Stimulated activated naive B cell treated with anti-CD40 and anti-IgM and Interleukin-4, amounts not matched to agents 10 μg/mL and 1 μg/mL and 100 μg/mL, for 72 hours (primary cell): Measurements from ENCODE around the gene ANKRD61.
A peak's percentile ranks its signal among the peaks of the same experiment; 100 is the strongest.
"Not testable (repeated sequence)": the region's sequence is repeated elsewhere in the genome, so short reads cannot be mapped to it uniquely, and the experiment has no call there.

ENCODE experiments used
- ATAC-seq, 2 donors: fragments of 150-1000 bp; cut with Tn5 transposase; replicated peaks; 2 replicates each; pipeline ENCODE4 v1.10.0; 2021; ENCODE audit warnings: moderate library complexity in 1 of 2
- DNase-seq: peaks from one replicate; pipeline ENCODE4 v3.0.0; 2021
- H3K27ac Mint-ChIP-seq: one replicate; pipeline ENCODE4 v1.8.0; 2022; ENCODE audit warnings: mild to moderate bottlenecking, mixed read lengths
- H3K27me3 Mint-ChIP-seq, 2 donors: one replicate each; pipeline ENCODE4 v1.8.0; 2022; ENCODE audit warnings: mixed read lengths in 2 of 2
- H3K36me3 Mint-ChIP-seq, 2 donors: one replicate each; pipeline ENCODE4 v1.8.0; 2022; ENCODE audit warnings: mixed read lengths in 2 of 2, mild to moderate bottlenecking in 1 of 2
- H3K4me1 Mint-ChIP-seq, 2 donors: one replicate each; pipeline ENCODE4 v1.8.0; 2022; ENCODE audit warnings: mixed read lengths in 2 of 2, mild to moderate bottlenecking in 1 of 2
- H3K4me3 Mint-ChIP-seq, 2 donors: one replicate each; pipeline ENCODE4 v1.8.0; 2022; ENCODE audit warnings: mild to moderate bottlenecking in 2 of 2, mixed read lengths in 2 of 2, moderate library complexity in 1 of 2
- H3K9me3 Mint-ChIP-seq, 2 donors: one replicate each; pipeline ENCODE4 v1.8.0; 2022; ENCODE audit warnings: mixed read lengths in 2 of 2, mild to moderate bottlenecking in 1 of 2

Gene ANKRD61

DNA sequence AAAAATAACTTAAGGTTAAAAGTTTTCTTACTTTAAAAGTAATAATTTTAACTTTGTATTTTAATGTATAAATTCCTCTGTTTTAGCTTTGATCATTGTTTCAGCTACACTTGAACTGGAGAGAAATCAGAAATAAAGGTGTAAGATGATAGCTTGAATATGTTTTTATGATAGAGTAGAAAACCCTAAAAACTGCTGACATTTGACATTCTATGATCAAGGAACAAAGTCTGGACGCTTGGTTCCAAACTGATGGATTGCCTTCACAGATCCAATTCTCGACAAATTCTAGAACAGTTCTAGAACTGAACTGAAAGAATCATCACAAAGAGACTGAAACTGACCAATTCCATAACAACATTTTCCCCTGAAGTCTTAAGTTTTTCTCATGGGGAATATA lies at the start of gene ANKRD61:
Gene ANKRD61, plus strand, starts transcription at position 389 of the 400 bp plus-strand sequence. Its CDS starts 0 bp downstream, at position 389.
- Mint-ChIP-seq H3K4me1 (peaks cover 20 to 23% of the 10 kb centered on the region in 2 donors), H3K36me3 (peaks cover 54 to 64% of the 10 kb centered on the region in 2 donors), H3K27ac (peak within 1 kb of the TSS; percentile 57), H3K9me3 (no peaks in the 10 kb centered on the region), H3K4me3 (no peak within 1 kb of the TSS), H3K27me3 (no peaks in the 10 kb centered on the region)
- DNase-seq: no peak
- no peak for ATAC-seq

DNA sequence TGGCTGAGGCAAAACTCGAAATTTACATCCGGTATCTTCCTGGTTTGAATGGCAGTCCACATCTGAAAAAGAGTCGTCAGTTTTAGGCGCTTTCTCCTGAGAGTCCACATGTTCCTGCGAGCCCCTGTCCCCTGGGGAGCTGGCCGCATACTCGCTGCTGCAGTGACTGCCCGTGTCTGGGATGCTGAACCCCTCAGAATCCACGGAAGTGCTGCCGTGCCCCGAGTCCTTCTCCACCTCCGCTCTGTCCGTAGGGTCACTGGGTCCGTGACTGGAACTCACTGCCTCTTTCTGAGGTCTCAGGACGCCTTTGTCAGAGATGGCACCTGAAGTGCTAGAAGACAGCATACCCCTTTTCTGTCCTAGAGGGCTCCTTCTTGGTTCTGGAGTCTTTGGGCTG lies 44.1 kb upstream of the ANKRD61 start:
- H3K27me3 Mint-ChIP-seq, H3K4me1 Mint-ChIP-seq, H3K4me3 Mint-ChIP-seq, ATAC-seq, DNase-seq, H3K27ac Mint-ChIP-seq, H3K9me3 Mint-ChIP-seq: not testable (repeated sequence)
- peaks cover 14 to 18% of the 10 kb centered on the region in 2 donors for H3K36me3 Mint-ChIP-seq

DNA sequence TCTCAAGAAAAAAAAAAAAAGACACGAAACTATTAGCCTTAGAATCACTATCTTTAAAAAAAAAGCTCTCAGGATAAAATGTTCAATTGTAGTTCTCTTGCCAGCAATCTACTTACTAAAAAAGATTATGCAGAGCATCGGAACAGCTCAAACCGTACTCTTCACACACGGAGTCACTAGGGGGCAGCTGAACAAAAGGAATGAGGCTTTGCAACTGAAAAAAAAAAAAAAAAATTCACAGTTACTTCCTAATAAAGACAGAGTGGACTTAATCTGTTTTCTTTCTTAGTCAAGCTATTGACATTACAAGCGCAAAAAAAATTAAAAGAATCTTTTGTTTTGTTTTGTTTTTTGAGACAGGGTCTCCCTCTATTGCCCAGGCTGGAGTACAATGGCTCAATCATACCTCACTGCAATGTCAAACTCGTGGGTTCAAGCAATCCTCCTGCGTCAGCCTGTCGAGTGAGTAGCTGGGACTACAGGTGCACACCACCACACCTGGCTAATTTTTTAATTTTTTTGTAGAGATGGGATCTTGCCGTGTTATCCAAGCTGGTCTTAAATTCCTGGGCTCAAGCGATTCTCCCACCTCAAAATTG lies 33.9 kb upstream of the ANKRD61 start:
- Mint-ChIP-seq H3K27me3 (no peaks in the 10 kb centered on the region), H3K36me3 (peaks cover 22 to 23% of the 10 kb centered on the region in 2 donors), H3K4me3 (no peak overlapping the region), H3K27ac (no peak overlapping the region), H3K4me1 (no peaks in the 10 kb centered on the region), H3K9me3 (no peaks in the 10 kb centered on the region)
- ATAC-seq (peak; percentile 71 to 73), DNase-seq (peak; percentile 12)

GRCh38 chr7:6007386-6007785 lies 23.8 kb upstream of the ANKRD61 start:
- Mint-ChIP-seq H3K27me3 (no peaks in the 10 kb centered on the region), H3K36me3 (peaks cover 3 to 16% of the 10 kb centered on the region in 2 donors)

DNA sequence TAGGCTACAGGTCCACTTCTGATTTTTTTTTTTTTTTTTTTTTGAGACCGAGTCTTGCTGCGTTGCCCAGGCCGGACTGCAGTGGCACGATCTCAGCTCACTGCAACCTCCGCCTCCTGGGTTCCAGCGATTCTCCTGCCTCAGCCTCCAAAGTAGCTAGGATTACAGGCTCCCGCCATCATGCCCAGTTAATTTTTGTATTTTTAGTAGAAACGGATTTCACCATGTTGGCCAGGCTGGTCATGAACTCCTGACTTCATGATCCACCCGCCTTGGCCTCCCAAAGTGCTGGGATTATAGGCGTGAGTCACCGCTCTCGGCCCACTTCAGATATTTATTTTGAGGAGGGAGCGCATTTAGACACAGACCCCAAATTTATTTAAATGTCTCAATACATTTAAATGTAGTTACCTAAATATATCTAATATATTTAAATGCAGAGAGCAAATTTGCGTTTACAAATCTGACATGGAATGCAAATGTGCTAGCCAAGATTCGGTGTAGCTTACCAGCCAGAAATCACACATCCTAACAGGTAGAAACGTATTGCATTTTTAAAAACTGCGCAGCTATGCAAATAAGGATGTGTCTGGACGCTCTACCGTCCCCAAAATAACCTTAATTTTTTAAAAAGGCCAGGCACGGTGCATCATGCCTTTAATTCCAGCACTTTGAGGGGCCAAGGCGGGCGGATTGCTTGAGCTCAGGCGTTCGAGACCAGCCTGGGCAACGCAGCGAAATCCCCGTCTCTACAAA lies 23.2 kb upstream of the ANKRD61 start:
- Mint-ChIP-seq H3K36me3 (peaks cover 8 to 20% of the 10 kb centered on the region in 2 donors), H3K4me1 (peaks cover 22 to 32% of the 10 kb centered on the region in 2 donors), H3K4me3 (peak overlapping the region; percentile 84 to 95), H3K27ac (peak overlapping the region; percentile 47)
- DNase-seq, H3K27me3 Mint-ChIP-seq, H3K9me3 Mint-ChIP-seq, ATAC-seq: not testable (repeated sequence)

More at GRCh38 chr7:6007386-6007785, 23.8 kb upstream of the ANKRD61 start:
- Mint-ChIP-seq H3K4me1 (peaks cover 17 to 26% of the 10 kb centered on the region in 2 donors), H3K4me3 (peak overlapping the region; percentile 42 to 69), H3K27ac (peak overlapping the region; percentile 4), H3K9me3 (no peaks in the 10 kb centered on the region)
- DNase-seq (no peak), ATAC-seq (no peak)

DNA sequence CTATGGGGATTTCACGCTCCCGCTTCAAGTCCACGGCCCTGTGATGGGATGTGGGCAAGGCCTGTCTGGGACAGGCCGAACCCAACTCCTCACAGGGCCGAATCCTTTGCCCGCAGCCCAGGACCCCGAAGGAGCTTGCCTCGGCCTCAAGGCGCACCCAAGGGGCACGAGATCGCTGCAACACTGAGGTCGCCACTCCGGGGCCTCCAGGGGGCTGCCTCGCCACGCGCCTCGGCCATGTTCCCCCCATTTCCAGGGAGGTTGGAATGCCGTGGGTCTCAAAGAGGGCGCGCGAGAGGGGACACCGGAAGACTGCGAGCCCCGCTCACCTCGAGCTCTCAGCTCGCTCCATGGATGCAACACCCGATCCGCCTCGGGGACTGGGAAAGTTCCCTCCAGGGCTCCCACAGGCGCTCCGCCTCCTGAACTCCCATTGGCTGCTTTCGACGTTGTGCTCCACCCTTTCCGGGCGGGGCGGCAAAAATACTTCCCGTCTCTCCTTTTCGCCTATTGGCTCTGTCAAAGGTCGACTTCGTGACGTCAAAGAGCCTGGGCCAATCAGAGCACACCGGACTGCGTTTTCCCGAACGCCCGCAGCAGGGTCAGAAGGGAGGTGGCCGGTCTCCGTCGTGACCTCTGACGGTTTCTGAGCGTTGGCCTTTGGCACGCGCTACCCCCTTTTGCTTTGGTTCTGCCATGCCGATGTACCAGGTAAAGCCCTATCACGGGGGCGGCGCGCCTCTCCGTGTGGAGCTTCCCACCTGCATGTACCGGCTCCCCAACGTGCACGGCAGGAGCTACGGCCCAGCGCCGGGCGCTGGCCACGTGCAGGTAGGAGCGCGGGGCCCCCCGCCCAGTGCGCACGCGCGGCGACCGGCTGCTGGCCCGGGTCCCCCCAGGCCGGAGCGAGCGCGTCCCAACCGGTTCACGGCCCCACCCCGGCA lies 22.2 kb upstream of the ANKRD61 start, which contains the start of the genes AIMP2 and PMS2:
Gene AIMP2, plus strand, starts transcription at position 605 of the 944 bp plus-strand sequence. Its CDS starts 92 bp downstream, at position 697.
Gene PMS2, minus strand, starts transcription at position 382 of the 944 bp plus-strand sequence. Its CDS starts 30 bp downstream, at position 352.
- peak; percentile 96 for ATAC-seq
- Mint-ChIP-seq H3K4me1 (peaks cover 23 to 36% of the 10 kb centered on the region in 2 donors), H3K9me3 (no peaks in the 10 kb centered on the region), H3K27ac (peak within 1 kb of the TSS; percentile 97), H3K4me3 (peak within 1 kb of the TSS; percentile 84 to 95), H3K36me3 (peaks cover 8 to 21% of the 10 kb centered on the region in 2 donors), H3K27me3 (no peaks in the 10 kb centered on the region)
- DNase-seq: peak; percentile 97

- not testable (repeated sequence) for H3K9me3 Mint-ChIP-seq, DNase-seq, ATAC-seq, H3K27me3 Mint-ChIP-seq
- peak overlapping the region; percentile 97 for H3K27ac Mint-ChIP-seq
- peak overlapping the region; percentile 81 to 95 for H3K4me3 Mint-ChIP-seq
- H3K36me3 Mint-ChIP-seq: peaks cover 13 to 27% of the 10 kb centered on the region in 2 donors
- H3K4me1 Mint-ChIP-seq: peaks cover 23 to 36% of the 10 kb centered on the region in 2 donors
Measured at GRCh38 chr7:6010370-6010769, 20.8 kb upstream of the ANKRD61 start.

GRCh38 chr7:6011541-6011940 lies 19.6 kb upstream of the ANKRD61 start:
- Mint-ChIP-seq H3K27me3 (no peaks in the 10 kb centered on the region), H3K4me3 (no peak overlapping the region), H3K36me3 (peaks cover 16 to 30% of the 10 kb centered on the region in 2 donors), H3K4me1 (peaks cover 23 to 36% of the 10 kb centered on the region in 2 donors), H3K9me3 (no peaks in the 10 kb centered on the region), H3K27ac (no peak overlapping the region)
- no peak for DNase-seq
- no peak for ATAC-seq

- H3K27ac Mint-ChIP-seq: no peak overlapping the region
- no peaks in the 10 kb centered on the region for H3K27me3 Mint-ChIP-seq
- DNase-seq (no peak), ATAC-seq (no peak)
- peaks cover 18 to 32% of the 10 kb centered on the region in 2 donors for H3K4me1 Mint-ChIP-seq
- peaks cover 17 to 31% of the 10 kb centered on the region in 2 donors for H3K36me3 Mint-ChIP-seq
- H3K9me3 Mint-ChIP-seq: no peaks in the 10 kb centered on the region
- no peak overlapping the region for H3K4me3 Mint-ChIP-seq
Measured at GRCh38 chr7:6012355-6013104, 18.6 kb upstream of the ANKRD61 start.

DNA sequence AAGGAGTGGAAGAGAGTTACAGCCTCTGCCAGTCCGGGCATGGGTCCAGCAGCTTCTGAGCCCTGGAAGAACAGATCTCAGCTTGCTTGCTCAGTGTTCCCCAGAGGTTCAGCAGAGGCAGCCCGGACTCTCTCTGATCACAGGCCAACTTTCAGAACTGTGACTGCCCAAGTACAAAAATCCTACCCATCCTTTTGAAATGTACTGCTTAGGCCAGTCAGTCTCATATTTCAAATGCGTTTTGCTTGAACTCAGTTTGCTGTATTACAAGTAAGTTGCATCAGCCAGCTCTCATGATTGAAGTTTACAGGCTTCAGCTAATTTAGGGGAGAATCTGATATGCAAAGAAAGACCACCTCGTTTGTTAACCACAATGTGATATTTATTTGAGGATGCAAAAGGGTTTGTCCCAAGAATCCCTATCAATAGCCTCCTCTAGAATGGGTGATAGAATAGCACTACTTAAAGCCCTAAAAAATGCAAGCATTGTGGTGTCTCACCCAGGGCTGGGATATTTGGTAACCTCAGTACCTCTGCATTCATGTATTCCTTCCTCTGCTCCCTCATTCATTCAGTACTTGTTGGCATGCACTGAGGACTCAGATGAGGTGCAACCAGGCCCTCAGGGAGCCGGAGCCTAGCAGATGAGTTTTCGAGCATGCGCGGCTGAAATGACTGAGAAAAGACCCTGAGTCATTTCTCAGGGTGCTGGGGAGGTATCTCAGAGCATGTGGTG lies 15.1 kb upstream of the ANKRD61 start:
- H3K36me3 Mint-ChIP-seq: peaks cover 36 to 46% of the 10 kb centered on the region in 2 donors
- H3K4me1 Mint-ChIP-seq: peaks cover 11 to 16% of the 10 kb centered on the region in 2 donors
- H3K27me3 Mint-ChIP-seq: no peaks in the 10 kb centered on the region
- H3K4me3 Mint-ChIP-seq: no peak overlapping the region
- H3K27ac Mint-ChIP-seq: no peak overlapping the region
- no peaks in the 10 kb centered on the region for H3K9me3 Mint-ChIP-seq
- DNase-seq: no peak
- ATAC-seq: no peak

DNA sequence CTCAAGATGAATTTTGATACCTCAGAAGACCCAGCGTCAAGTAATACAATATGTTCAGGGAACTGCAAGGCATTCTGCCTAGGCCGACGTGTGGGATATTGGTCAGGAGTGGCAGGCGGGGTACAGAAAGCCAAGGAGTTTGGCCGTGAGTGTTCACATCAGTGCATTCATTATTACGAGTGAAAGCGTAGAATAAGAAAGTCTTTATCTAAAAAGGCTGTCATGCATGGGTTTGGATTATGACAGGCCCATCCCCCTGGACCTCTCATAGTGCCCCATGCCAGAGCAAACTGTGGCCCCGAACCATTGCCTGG lies 14.6 kb upstream of the ANKRD61 start:
- no peak for DNase-seq
- Mint-ChIP-seq H3K9me3 (no peaks in the 10 kb centered on the region), H3K4me1 (peaks cover 6 to 11% of the 10 kb centered on the region in 2 donors), H3K36me3 (peaks cover 40 to 48% of the 10 kb centered on the region in 2 donors), H3K27me3 (no peaks in the 10 kb centered on the region), H3K4me3 (no peak overlapping the region), H3K27ac (no peak overlapping the region)
- no peak for ATAC-seq

- Mint-ChIP-seq H3K27ac (peak overlapping the region; percentile 83), H3K4me3 (no peak overlapping the region), H3K4me1 (peaks cover 6 to 8% of the 10 kb centered on the region in 2 donors), H3K9me3 (no peaks in the 10 kb centered on the region), H3K27me3 (no peaks in the 10 kb centered on the region), H3K36me3 (peaks cover 48 to 63% of the 10 kb centered on the region in 2 donors)
- DNase-seq (no peak), ATAC-seq (no peak)
Measured at GRCh38 chr7:6020371-6021286, 10.5 kb upstream of the ANKRD61 start.
